ENCODE results near the gene AGK.

GRCh38 chr7:141693082-141693481, 141.9 kb downstream of the AGK start:
- no peak for TF ChIP-seq POLR2A (IDR thresholded peaks at IDR 0.05)
- no peak for TF ChIP-seq CTCF (IDR thresholded peaks at IDR 0.05)
- no peak for TF ChIP-seq EP300 (IDR thresholded peaks at IDR 0.05)
- no peak for TF ChIP-seq POLR2AphosphoS5 (IDR thresholded peaks at IDR 0.05)
